ENCODE data around the gene TMEM263.
"Not testable (repeated sequence)": the region's sequence is repeated elsewhere in the genome, so short reads cannot be mapped to it uniquely, and the experiment has no call there.

The TMEM263 gene

GRCh38 chr12:106955377-106956047 lies at the start of gene TMEM263:
TMEM263 (plus strand) TSS chr12:106955907; CDS start chr12:106967117, 11,210 bp downstream.
- DNase-seq (ENCODE audit: low read depth in 2 of 2): peak; percentile 70 to 79

- no peak for DNase-seq (ENCODE audit: low read depth in 2 of 2)
These were observed 49.0 kb upstream of the TMEM263 start for GRCh38 chr12:106906715-106907114.

- no peak for DNase-seq (ENCODE audit: low read depth in 2 of 2)
These were observed 48.3 kb upstream of the TMEM263 start for GRCh38 chr12:106907411-106907810.

GRCh38 chr12:106907846-106908245 lies 47.9 kb upstream of the TMEM263 start:
- DNase-seq (ENCODE audit: low read depth in 2 of 2): no peak

GRCh38 chr12:106908561-106908960 lies 47.1 kb upstream of the TMEM263 start:
- DNase-seq (ENCODE audit: low read depth in 2 of 2): no peak

GRCh38 chr12:106910202-106910601 lies 45.5 kb upstream of the TMEM263 start:
- no peak for DNase-seq (ENCODE audit: low read depth in 2 of 2)

GRCh38 chr12:106911581-106911980 lies 44.1 kb upstream of the TMEM263 start:
- DNase-seq (ENCODE audit: low read depth in 2 of 2): no peak

- no peak for DNase-seq (ENCODE audit: low read depth in 2 of 2)
These were observed 42.3 kb upstream of the TMEM263 start for GRCh38 chr12:106913456-106913855.

- no peak for DNase-seq (ENCODE audit: low read depth in 2 of 2)
These were observed 40.7 kb upstream of the TMEM263 start for GRCh38 chr12:106914796-106915634.

GRCh38 chr12:106915635-106916026 lies 40.1 kb upstream of the TMEM263 start:
- DNase-seq (ENCODE audit: low read depth in 2 of 2): no peak

GRCh38 chr12:106917503-106917902 lies 38.2 kb upstream of the TMEM263 start:
- DNase-seq (ENCODE audit: low read depth in 2 of 2): no peak

GRCh38 chr12:106918746-106919145 lies 37.0 kb upstream of the TMEM263 start:
- no peak for DNase-seq (ENCODE audit: low read depth in 2 of 2)

- DNase-seq (ENCODE audit: low read depth in 2 of 2): no peak
These were observed 35.7 kb upstream of the TMEM263 start for GRCh38 chr12:106919910-106920544.

GRCh38 chr12:106921976-106922375 lies 33.7 kb upstream of the TMEM263 start:
- DNase-seq (ENCODE audit: low read depth in 2 of 2): not testable (repeated sequence)

- DNase-seq (ENCODE audit: low read depth in 2 of 2): not testable (repeated sequence)
These were observed 32.1 kb upstream of the TMEM263 start for GRCh38 chr12:106923594-106923993.

GRCh38 chr12:106924268-106924861 lies 31.3 kb upstream of the TMEM263 start:
- DNase-seq (ENCODE audit: low read depth in 2 of 2): no peak

- DNase-seq (ENCODE audit: low read depth in 2 of 2): no peak
These were observed 29.1 kb upstream of the TMEM263 start for GRCh38 chr12:106926657-106927056.

- no peak for DNase-seq (ENCODE audit: low read depth in 2 of 2)
These were observed 21.4 kb upstream of the TMEM263 start for GRCh38 chr12:106934277-106934676.

GRCh38 chr12:106941481-106942156 lies 14.1 kb upstream of the TMEM263 start:
- DNase-seq (ENCODE audit: low read depth in 2 of 2): no peak

- DNase-seq (ENCODE audit: low read depth in 2 of 2): no peak
These were observed 12.9 kb upstream of the TMEM263 start for GRCh38 chr12:106942775-106943174.

GRCh38 chr12:106945261-106945851 lies 10.4 kb upstream of the TMEM263 start:
- DNase-seq (ENCODE audit: low read depth in 2 of 2): no peak

Measured in stimulated activated CD4-positive, alpha-beta T cell treated with anti-CD3 and anti-CD28 coated beads, Interleukin-1b, Interleukin-23, amount 100 ng/mL, for 1 hour (primary cell).